GM12878 (cell line): ENCODE measurements around the gene MSTN. TPM values are rescaled to one million over a fixed set of nuclear protein-coding genes. Genes with fewer than 3 reads are reported as not detected.

Source experiments
- ATAC-seq: fragments of 200-7000 bp; cut with Tn5 transposase; 3 replicates; pipeline ENCODE4 v1.9.1; 2020; ENCODE audit warnings: mild to moderate bottlenecking, moderate library complexity
- BruUV-seq: library from RNA; stranded (reverse); fragments of 400-500 nt; replicated peaks from 2 replicates; lab custom pipeline; 2021; lab: Mats Ljungman, UMichigan
- CTCF ChIA-PET: fragments of 300-600 bp; sonication (Branson Sonifier 250); formaldehyde crosslinking; extraction: SDS; loops from one replicate; lab custom pipeline; 2021; ENCODE audit warnings: inconsistent platforms; lab: Yijun Ruan, JAX
- POLR2A ChIA-PET: fragments of 350-600 bp; formaldehyde crosslinking; extraction: SDS; loops from one replicate; lab custom pipeline; 2021; ENCODE audit warnings: inconsistent platforms; lab: Charles Lee
- RAD21 ChIA-PET: fragments of 300-600 bp; sonication (Branson Sonifier 250); formaldehyde crosslinking; loops from one replicate; lab custom pipeline; 2023; ENCODE audit warnings: antibody characterized with exemption; ENCODE audit not compliant: unreplicated experiment; lab: Charles Lee
- SMC1A ChIA-PET: fragments of 300-600 bp; sonication (Branson Sonifier 250); formaldehyde crosslinking; loops from one replicate; lab custom pipeline; 2023; ENCODE audit not compliant: unreplicated experiment, uncharacterized antibody; lab: Charles Lee
- DNase-seq: peaks from one replicate; pipeline ENCODE4 v3.0.0-alpha.2; 2011; ENCODE audit warnings: low read depth, low spot score
- FAIRE-seq: peaks from 3 replicates; lab custom pipeline; 2011; peaks lifted over from hg19 to GRCh38; lab: Jason Lieb, UNC
- H2AFZ ChIP-seq: 2 replicates; pipeline ENCODE4 v1.6.0; 2011; ENCODE audit warnings: low read depth, low read length, control low read depth; ENCODE audit not compliant: control insufficient read depth
- H3K27ac ChIP-seq: 2 replicates; pipeline ENCODE4 v1.5.1; 2011; ENCODE audit warnings: control low read depth; ENCODE audit not compliant: control insufficient read depth, insufficient read depth
- H3K27me3 ChIP-seq, 2 experiments: replicated peaks in 1 of 2; 2 replicates each; pipeline versions ENCODE4 v1.6.0 to v1.6.1; 2011; ENCODE audit warnings: low read length in 1 of 2; ENCODE audit not compliant: control insufficient read depth in 2 of 2, insufficient read depth in 2 of 2
- H3K36me3 ChIP-seq, 2 experiments: 2 replicates each; pipeline ENCODE4 v1.5.1; 2011; ENCODE audit warnings: low read length in 1 of 2; ENCODE audit not compliant: control insufficient read depth in 2 of 2, insufficient read depth in 2 of 2
- H3K4me1 ChIP-seq: 2 replicates; pipeline ENCODE4 v1.6.1; 2011; ENCODE audit warnings: mild to moderate bottlenecking, low read length, moderate library complexity, mixed read lengths; ENCODE audit not compliant: control insufficient read depth, insufficient read depth
- H3K4me2 ChIP-seq: 2 replicates; pipeline ENCODE4 v1.6.0; 2011; ENCODE audit warnings: control low read depth; ENCODE audit not compliant: control insufficient read depth, insufficient read depth
- H3K4me3 ChIP-seq: fragments of 200-600 bp; sonication (generic); 2 replicates; pipeline ENCODE4 v1.5.1; 2016
- H3K79me2 ChIP-seq: 2 replicates; pipeline ENCODE4 v1.6.0; 2011; ENCODE audit warnings: low read length; ENCODE audit not compliant: control insufficient read depth, insufficient read depth
- H3K9ac ChIP-seq: 2 replicates; pipeline ENCODE4 v1.8.0; 2011; ENCODE audit warnings: low read length, control low read depth, mixed read lengths; ENCODE audit not compliant: control insufficient read depth, insufficient read depth
- H3K9me3 ChIP-seq: replicated peaks from 3 replicates; pipeline ENCODE4 v1.5.1; 2011; ENCODE audit warnings: mild to moderate bottlenecking, low read length; ENCODE audit not compliant: control insufficient read depth, insufficient read depth
- H4K20me1 ChIP-seq: 2 replicates; pipeline ENCODE4 v1.6.0; 2011; ENCODE audit not compliant: control insufficient read depth, insufficient read depth
- FOXK2 ChIP-seq: fragments of 450-650 bp; IDR thresholded peaks from 2 replicates; pipeline ENCODE4 v1.6.1; 2017; ENCODE audit warnings: mild to moderate bottlenecking, moderate library complexity
- HDAC6 ChIP-seq: fragments of 200-600 bp; sonication (generic); IDR thresholded peaks from one replicate; pipeline ENCODE4 v1.8.0; 2017; ENCODE audit warnings: antibody characterized with exemption; ENCODE audit not compliant: unreplicated experiment
- IKZF2 ChIP-seq, 2 experiments: fragments of 450-650 bp; IDR thresholded peaks; 2 replicates each; pipeline ENCODE4 v1.6.1; 2017; ENCODE audit warnings: mild to moderate bottlenecking in 2 of 2, moderate library complexity in 2 of 2
- NFIC ChIP-seq: IDR thresholded peaks from 2 replicates; pipeline ENCODE4 v1.6.1; 2012; ENCODE audit warnings: low read depth, mild to moderate bottlenecking, inconsistent platforms, low read length, moderate library complexity
- RB1 ChIP-seq: fragments of 450-650 bp; formaldehyde crosslinking; IDR thresholded peaks from 2 replicates; pipeline ENCODE4 v1.6.1; 2017; ENCODE audit warnings: mild to moderate bottlenecking, borderline replicate concordance
- SPI1 ChIP-seq: IDR thresholded peaks from 2 replicates; pipeline ENCODE4 v1.6.1; 2011; ENCODE audit warnings: low read depth, mild to moderate bottlenecking, low read length, moderate library complexity, borderline replicate concordance; ENCODE audit not compliant: insufficient read depth
- TCF3 ChIP-seq: IDR thresholded peaks from 2 replicates; pipeline ENCODE4 v1.6.1; 2012; ENCODE audit warnings: low read depth, mild to moderate bottlenecking, low read length, borderline replicate concordance; ENCODE audit not compliant: insufficient read depth
- ZBTB4 ChIP-seq: fragments of 450-650 bp; formaldehyde crosslinking; IDR thresholded peaks from 2 replicates; pipeline ENCODE4 v1.4.0; 2022; ENCODE audit warnings: mild to moderate bottlenecking, moderate library complexity
- ZNF384 ChIP-seq: IDR thresholded peaks from 2 replicates; pipeline ENCODE4 v1.6.1; 2012; ENCODE audit warnings: low read depth, mild to moderate bottlenecking, low read length, improper control_type of control experiment, borderline replicate concordance
- WGBS: methylation state at CpG from one replicate; pipeline ENCODE4 v1.1.6; 2016; ENCODE audit warnings: low lambda C conversion rate; ENCODE audit not compliant: insufficient replicate concordance, insufficient coverage; ENCODE audit errors: missing lambda C conversion rate; 5-methylcytosine and 5-hydroxymethylcytosine counted together
- in situ Hi-C: fragments of 300-500 bp; cut with MboI; formaldehyde crosslinking; loops from 9 replicates; pipeline ENCODE4 v1.14.3; 2018; ENCODE audit warnings: mixed read lengths
- intact Hi-C: fragments of 100-400 bp; cut with micrococcal nuclease; formaldehyde crosslinking; loops from one replicate; pipeline ENCODE4 v1.14.2; 2022; ENCODE audit not compliant: unreplicated experiment
- polyA plus RNA-seq, 11 experiments: library from polyadenylated mRNA; depleted of rRNA in 4 of 11; unstranded in 6 of 11; stranded (reverse) in 5 of 11; fragments of >200 nt; fragmentation: Nextera tagmentation in 4 of 11; fragmentation: Illumina TruSeq in 1 of 11; extraction: Ambion mirVana in 4 of 11; extraction: Trizol in 1 of 11; gene quantifications; 1 replicate in 1 of 11; 2 replicates in 10 of 11; pipeline versions ENCODE4 v1.2.1 to v1.2.3, GENCODE V29; 2011 to 2016; ENCODE audit warnings: inconsistent platforms in 2 of 11, missing spikeins in 2 of 11, low read depth in 1 of 11
- total RNA-seq, 4 experiments: library from RNA; depleted of rRNA in 3 of 4; stranded (reverse); fragments of >200 nt in 3 of 4; fragmentation: Illumina TruSeq in 1 of 4; extraction: Trizol in 1 of 4; gene quantifications; 2 replicates each; pipeline versions ENCODE4 v1.2.1 to v1.2.3, GENCODE V29; 2013 to 2021

MSTN gene
- total and polyA plus RNA-seq, 10 of the 15 experiments (the other 5 are each of a cell fraction or from before 2014, with no cell fraction given): 0.04 to 0.33 (median 0.10) TPM; not detected in 7

- TF ChIP-seq NFIC: no peak
- no peak for TF ChIP-seq SPI1
- TF ChIP-seq TCF3: no peak
- no peak for TF ChIP-seq HDAC6
- TF ChIP-seq ZNF384: no peak
- TF ChIP-seq RB1: no peak
- no peak for TF ChIP-seq FOXK2
- ChIA-PET POLR2A (no interaction called here), CTCF (no interaction called here), RAD21 (no interaction called here), SMC1A (no interaction called here)
- in situ Hi-C loops (no loop called here), intact Hi-C loops (no loop called here)
- 37% methylated on average over 2 of the region's 2 CpGs for WGBS
- ATAC-seq (no peak), FAIRE-seq (no peak), DNase-seq (no peak)
- H3K27me3 ChIP-seq: no peaks in the 10 kb centered on the region
- no peaks in the 10 kb centered on the region for H3K4me1 ChIP-seq
- H3K36me3 ChIP-seq: no peaks in the 10 kb centered on the region
- no peaks in the 10 kb centered on the region for H3K79me2 ChIP-seq
- H3K4me2 ChIP-seq: no peak overlapping the region
- H3K27ac ChIP-seq: no peak overlapping the region
- BruUV-seq: no TSS peak
- no peaks in the 10 kb centered on the region for H4K20me1 ChIP-seq
- no peak overlapping the region for H2AFZ ChIP-seq
- no peak overlapping the region for H3K9ac ChIP-seq
- H3K4me3 ChIP-seq: no peak overlapping the region
- H3K9me3 ChIP-seq: no peaks in the 10 kb centered on the region; the same call in 2 of the 3 replicates
These were observed 43.0 kb upstream of the MSTN start for GRCh38 chr2:190105554-190105953.

- no peaks in the 10 kb centered on the region; the same call in 2 of the 3 replicates for H3K9me3 ChIP-seq
- H3K79me2 ChIP-seq: no peaks in the 10 kb centered on the region
- H3K36me3 ChIP-seq: no peaks in the 10 kb centered on the region
- DNase-seq (no peak), ATAC-seq (no peak), FAIRE-seq (no peak)
- no peaks in the 10 kb centered on the region for H3K4me1 ChIP-seq
- H3K4me2 ChIP-seq: no peak overlapping the region
- RAD21 ChIA-PET: no interaction called here
- no TSS peak for BruUV-seq
- no peak overlapping the region for H3K4me3 ChIP-seq
- SMC1A ChIA-PET: no interaction called here
- TF ChIP-seq ZBTB4 (no peak), IKZF2 (IDR thresholded peaks at IDR 0.05) (peak; percentile 24 to 35; a peak in 1 of 4 replicates), SPI1 (peak; percentile 35; the same call in 1 of the 2 replicates)
- no peak overlapping the region for H3K9ac ChIP-seq
- no peaks in the 10 kb centered on the region for H3K27me3 ChIP-seq
- H3K27ac ChIP-seq: no peak overlapping the region
- intact Hi-C loops: no loop called here
- 55% methylated on average over 3 of the region's 3 CpGs for WGBS
- H2AFZ ChIP-seq: no peak overlapping the region
- in situ Hi-C loops: no loop called here
- CTCF ChIA-PET: no interaction called here
- H4K20me1 ChIP-seq: no peaks in the 10 kb centered on the region
- POLR2A ChIA-PET: no interaction called here
These were observed 40.6 kb upstream of the MSTN start for GRCh38 chr2:190103144-190103543.
